Measurements from ENCODE around the gene MCF2L. TPM values are rescaled to one million over a fixed set of nuclear protein-coding genes. Genes with fewer than 3 reads are reported as not detected.

The MCF2L gene
- total and polyA plus RNA-seq, 12 donors: 29.6 to 99.8 (median 45.3) TPM

GRCh38 chr13:113049521-113049941 is 80.5 kb downstream of the MCF2L start:
- Histone ChIP-seq H3K27me3 (peaks cover 0 to 9% (median 0%) of the 10 kb centered on the region in 7 donors), H3K36me3 (peaks cover 0 to 40% (median 0%) of the 10 kb centered on the region in 9 donors), H3K27ac (peak overlapping the region in 3 of 10 donors; percentile 2 to 44 (median 35)), H3K4me3 (no peak overlapping the region), H3K9me3 (no peaks in the 10 kb centered on the region), H3K4me1 (peaks cover 4 to 62% (median 28%) of the 10 kb centered on the region in 9 donors)
- peak; percentile 19 to 76 (median 64) for ATAC-seq
- DNase-seq: peak in 1 of 2 donors; percentile 34
- TF ChIP-seq CTCF (IDR thresholded peaks at IDR 0.05): no peak
- intact Hi-C loops (cut with DNase I): no loop called here
- WGBS, 2 donors: 39 to 40% methylated on average over 13 of the region's 13 CpGs

- no peak overlapping the region for H3K4me3 ChIP-seq
- intact Hi-C loops (cut with DNase I): no loop called here
- peaks cover 0 to 40% (median 0%) of the 10 kb centered on the region in 9 donors for H3K36me3 ChIP-seq
- H3K27ac ChIP-seq: peak overlapping the region in 2 of 10 donors; percentile 2 to 44
- peaks cover 4 to 59% (median 28%) of the 10 kb centered on the region in 9 donors for H3K4me1 ChIP-seq
- WGBS, 2 donors: 61 to 69% methylated on average over 8 of the region's 8 CpGs
- peaks cover 0 to 9% (median 0%) of the 10 kb centered on the region in 7 donors for H3K27me3 ChIP-seq
- no peak for TF ChIP-seq CTCF (IDR thresholded peaks at IDR 0.05)
- peak in 1 of 2 donors; percentile 1 for DNase-seq
- no peak for ATAC-seq
- no peaks in the 10 kb centered on the region for H3K9me3 ChIP-seq
Measured at GRCh38 chr13:113049981-113050380, 81.0 kb downstream of the MCF2L start.

GRCh38 chr13:113050734-113051431 is 81.9 kb downstream of the MCF2L start:
- no peak for TF ChIP-seq CTCF (IDR thresholded peaks at IDR 0.05)
- peak overlapping the region in 3 of 10 donors; percentile 7 to 28 (median 20) for H3K4me3 ChIP-seq
- intact Hi-C loops (cut with DNase I): no loop called here
- peak in 1 of 2 donors; percentile 9 for DNase-seq
- H3K27ac ChIP-seq: no peak overlapping the region
- H3K4me1 ChIP-seq: peaks cover 4 to 50% (median 19%) of the 10 kb centered on the region in 9 donors
- H3K27me3 ChIP-seq: peaks cover 0 to 9% (median 4%) of the 10 kb centered on the region in 7 donors
- peaks cover 0 to 32% (median 0%) of the 10 kb centered on the region in 9 donors for H3K36me3 ChIP-seq
- no peaks in the 10 kb centered on the region for H3K9me3 ChIP-seq
- ATAC-seq: no peak
- 38 to 49% methylated on average over 43 of the region's 48 CpGs for whole genome bisulfite sequencing, 2 donors

- H3K27ac ChIP-seq: no peak overlapping the region
- peaks cover 0 to 9% (median 5%) of the 10 kb centered on the region in 7 donors for H3K27me3 ChIP-seq
- ATAC-seq (no peak), DNase-seq (peak in 1 of 2 donors; percentile 2)
- WGBS, 2 donors: 84 to 91% methylated on average over 14 of the region's 14 CpGs
- H3K9me3 ChIP-seq: no peaks in the 10 kb centered on the region
- no peak overlapping the region for H3K4me3 ChIP-seq
- intact Hi-C loops (cut with DNase I): no loop called here
- peaks cover 0 to 24% (median 0%) of the 10 kb centered on the region in 9 donors for H3K36me3 ChIP-seq
- peaks cover 4 to 44% (median 14%) of the 10 kb centered on the region in 9 donors for H3K4me1 ChIP-seq
- no peak for TF ChIP-seq CTCF (IDR thresholded peaks at IDR 0.05)
Measured at GRCh38 chr13:113051641-113052040, 82.6 kb downstream of the MCF2L start.
